ENCODE results near the gene NKAIN2. TPM values are rescaled to one million over a fixed set of nuclear protein-coding genes. Genes with fewer than 3 reads are reported as not detected.
"Not testable (repeated sequence)": the region's sequence is repeated elsewhere in the genome, so short reads cannot be mapped to it uniquely, and the experiment has no call there.

Gene NKAIN2
- total and polyA plus RNA-seq, 5 donors from 2014 or later: not detected

GRCh38 chr6:124285146-124285545 lies 481.5 kb downstream of the NKAIN2 start:
- no peak overlapping the region for H3K27ac Mint-ChIP-seq
- H3K27ac ChIP-seq (ENCODE audit: insufficient read depth, low read length, poor library complexity, severe bottlenecking): no peak overlapping the region
- no peaks in the 10 kb centered on the region for H3K4me1 ChIP-seq (ENCODE audit: control insufficient read depth, insufficient read depth, low read length, poor library complexity, severe bottlenecking)
- H3K9me3 ChIP-seq (ENCODE audit: control insufficient read depth in 2 of 2, low read length in 2 of 2): peaks cover 0 to 2% of the 10 kb centered on the region in 2 experiments
- ATAC-seq (ENCODE audit: low read depth in 2 of 2): no peak
- H3K9me3 Mint-ChIP-seq: peaks cover 0 to 11% (median 2%) of the 10 kb centered on the region in 7 donors
- no peaks in the 10 kb centered on the region for H3K36me3 ChIP-seq (ENCODE audit: control insufficient read depth, insufficient read depth, low read length)
- H3K36me3 Mint-ChIP-seq: no peaks in the 10 kb centered on the region
- no peak for DNase-seq
- no peaks in the 10 kb centered on the region for H3K4me1 Mint-ChIP-seq
- H3K4me3 Mint-ChIP-seq: no peak overlapping the region
- no peaks in the 10 kb centered on the region for H3K27me3 Mint-ChIP-seq
- H3K4me3 ChIP-seq (ENCODE audit: low read depth, low read length): no peak overlapping the region
- no peaks in the 10 kb centered on the region for H3K27me3 ChIP-seq (ENCODE audit: control insufficient read depth, insufficient read depth, low read length)

- Histone ChIP-seq H3K4me3 (ENCODE audit: low read depth, low read length) (no peak overlapping the region), H3K9me3 (ENCODE audit: control insufficient read depth in 2 of 2, low read length in 2 of 2) (no peaks in the 10 kb centered on the region), H3K36me3 (ENCODE audit: control insufficient read depth, insufficient read depth, low read length) (no peaks in the 10 kb centered on the region), H3K27ac (ENCODE audit: insufficient read depth, low read length, poor library complexity, severe bottlenecking) (no peak overlapping the region), H3K4me1 (ENCODE audit: control insufficient read depth, insufficient read depth, low read length, poor library complexity, severe bottlenecking) (no peaks in the 10 kb centered on the region), H3K27me3 (ENCODE audit: control insufficient read depth, insufficient read depth, low read length) (no peaks in the 10 kb centered on the region)
- H3K36me3 Mint-ChIP-seq: no peaks in the 10 kb centered on the region
- no peak overlapping the region for H3K4me3 Mint-ChIP-seq
- ATAC-seq (ENCODE audit: low read depth in 2 of 2) (no peak), DNase-seq (no peak)
- no peaks in the 10 kb centered on the region for H3K4me1 Mint-ChIP-seq
- no peaks in the 10 kb centered on the region for H3K27me3 Mint-ChIP-seq
- H3K9me3 Mint-ChIP-seq: peaks cover 0 to 9% (median 4%) of the 10 kb centered on the region in 7 donors
- no peak overlapping the region for H3K27ac Mint-ChIP-seq
These were observed 491.0 kb downstream of the NKAIN2 start for GRCh38 chr6:124294574-124295200.

GRCh38 chr6:124297507-124297906 lies 493.8 kb downstream of the NKAIN2 start:
- H3K4me3 ChIP-seq (ENCODE audit: low read depth, low read length): no peak overlapping the region
- no peaks in the 10 kb centered on the region for H3K36me3 Mint-ChIP-seq
- no peaks in the 10 kb centered on the region for H3K36me3 ChIP-seq (ENCODE audit: control insufficient read depth, insufficient read depth, low read length)
- H3K27me3 Mint-ChIP-seq: no peaks in the 10 kb centered on the region
- no peaks in the 10 kb centered on the region for H3K27me3 ChIP-seq (ENCODE audit: control insufficient read depth, insufficient read depth, low read length)
- no peak overlapping the region for H3K27ac ChIP-seq (ENCODE audit: insufficient read depth, low read length, poor library complexity, severe bottlenecking)
- no peaks in the 10 kb centered on the region for H3K4me1 ChIP-seq (ENCODE audit: control insufficient read depth, insufficient read depth, low read length, poor library complexity, severe bottlenecking)
- peaks cover 0 to 9% (median 3%) of the 10 kb centered on the region in 7 donors for H3K9me3 Mint-ChIP-seq
- H3K27ac Mint-ChIP-seq: no peak overlapping the region
- no peaks in the 10 kb centered on the region for H3K4me1 Mint-ChIP-seq
- DNase-seq (no peak), ATAC-seq (ENCODE audit: low read depth in 2 of 2) (no peak)
- no peaks in the 10 kb centered on the region for H3K9me3 ChIP-seq (ENCODE audit: control insufficient read depth in 2 of 2, low read length in 2 of 2)
- no peak overlapping the region for H3K4me3 Mint-ChIP-seq

GRCh38 chr6:124298730-124299129 lies 495.1 kb downstream of the NKAIN2 start:
- no peaks in the 10 kb centered on the region for H3K36me3 Mint-ChIP-seq
- no peaks in the 10 kb centered on the region for H3K9me3 ChIP-seq (ENCODE audit: control insufficient read depth in 2 of 2, low read length in 2 of 2)
- H3K27me3 ChIP-seq (ENCODE audit: control insufficient read depth, insufficient read depth, low read length): no peaks in the 10 kb centered on the region
- H3K27ac Mint-ChIP-seq: no peak overlapping the region
- no peak overlapping the region for H3K4me3 ChIP-seq (ENCODE audit: low read depth, low read length)
- H3K4me1 Mint-ChIP-seq: no peaks in the 10 kb centered on the region
- no peak overlapping the region for H3K27ac ChIP-seq (ENCODE audit: insufficient read depth, low read length, poor library complexity, severe bottlenecking)
- H3K9me3 Mint-ChIP-seq: peaks cover 0 to 15% (median 7%) of the 10 kb centered on the region in 7 donors
- no peak overlapping the region for H3K4me3 Mint-ChIP-seq
- ATAC-seq (ENCODE audit: low read depth in 2 of 2) (no peak), DNase-seq (no peak)
- no peaks in the 10 kb centered on the region for H3K36me3 ChIP-seq (ENCODE audit: control insufficient read depth, insufficient read depth, low read length)
- H3K4me1 ChIP-seq (ENCODE audit: control insufficient read depth, insufficient read depth, low read length, poor library complexity, severe bottlenecking): no peaks in the 10 kb centered on the region
- H3K27me3 Mint-ChIP-seq: no peaks in the 10 kb centered on the region

GRCh38 chr6:124300907-124301306 lies 497.2 kb downstream of the NKAIN2 start:
- not testable (repeated sequence) for H3K9me3 ChIP-seq (ENCODE audit: control insufficient read depth in 2 of 2, low read length in 2 of 2); H3K4me1 ChIP-seq (ENCODE audit: control insufficient read depth, insufficient read depth, low read length, poor library complexity, severe bottlenecking); H3K4me1 Mint-ChIP-seq; H3K27me3 ChIP-seq (ENCODE audit: control insufficient read depth, insufficient read depth, low read length); H3K36me3 Mint-ChIP-seq; H3K27me3 Mint-ChIP-seq; ATAC-seq (ENCODE audit: low read depth in 2 of 2); H3K27ac Mint-ChIP-seq; H3K4me3 ChIP-seq (ENCODE audit: low read depth, low read length); DNase-seq; H3K4me3 Mint-ChIP-seq; H3K27ac ChIP-seq (ENCODE audit: insufficient read depth, low read length, poor library complexity, severe bottlenecking); H3K36me3 ChIP-seq (ENCODE audit: control insufficient read depth, insufficient read depth, low read length)
- peaks cover 0 to 12% (median 8%) of the 10 kb centered on the region in 7 donors for H3K9me3 Mint-ChIP-seq

- Histone ChIP-seq H3K9me3 (ENCODE audit: control insufficient read depth in 2 of 2, low read length in 2 of 2) (no peaks in the 10 kb centered on the region), H3K27me3 (ENCODE audit: control insufficient read depth, insufficient read depth, low read length) (no peaks in the 10 kb centered on the region), H3K4me1 (ENCODE audit: control insufficient read depth, insufficient read depth, low read length, poor library complexity, severe bottlenecking) (no peaks in the 10 kb centered on the region), H3K4me3 (ENCODE audit: low read depth, low read length) (no peak overlapping the region), H3K36me3 (ENCODE audit: control insufficient read depth, insufficient read depth, low read length) (no peaks in the 10 kb centered on the region), H3K27ac (ENCODE audit: insufficient read depth, low read length, poor library complexity, severe bottlenecking) (no peak overlapping the region)
- no peak for DNase-seq
- no peaks in the 10 kb centered on the region for H3K36me3 Mint-ChIP-seq
- H3K4me1 Mint-ChIP-seq: no peaks in the 10 kb centered on the region
- H3K27ac Mint-ChIP-seq: no peak overlapping the region
- H3K27me3 Mint-ChIP-seq: no peaks in the 10 kb centered on the region
- H3K4me3 Mint-ChIP-seq: no peak overlapping the region
- peaks cover 0 to 12% (median 6%) of the 10 kb centered on the region in 7 donors for H3K9me3 Mint-ChIP-seq
- ATAC-seq (ENCODE audit: low read depth in 2 of 2): no peak
These were observed 500.3 kb downstream of the NKAIN2 start for GRCh38 chr6:124303971-124304370.

GRCh38 chr6:124310139-124310538 lies 506.5 kb downstream of the NKAIN2 start:
- peaks cover 0 to 8% (median 4%) of the 10 kb centered on the region in 7 donors for H3K9me3 Mint-ChIP-seq
- Histone ChIP-seq H3K27me3 (ENCODE audit: control insufficient read depth, insufficient read depth, low read length) (no peaks in the 10 kb centered on the region), H3K36me3 (ENCODE audit: control insufficient read depth, insufficient read depth, low read length) (no peaks in the 10 kb centered on the region), H3K9me3 (ENCODE audit: control insufficient read depth in 2 of 2, low read length in 2 of 2) (no peaks in the 10 kb centered on the region), H3K4me1 (ENCODE audit: control insufficient read depth, insufficient read depth, low read length, poor library complexity, severe bottlenecking) (no peaks in the 10 kb centered on the region), H3K4me3 (ENCODE audit: low read depth, low read length) (no peak overlapping the region), H3K27ac (ENCODE audit: insufficient read depth, low read length, poor library complexity, severe bottlenecking) (no peak overlapping the region)
- H3K4me1 Mint-ChIP-seq: no peaks in the 10 kb centered on the region
- ATAC-seq (ENCODE audit: low read depth in 2 of 2): no peak
- no peaks in the 10 kb centered on the region for H3K36me3 Mint-ChIP-seq
- no peaks in the 10 kb centered on the region for H3K27me3 Mint-ChIP-seq
- no peak for DNase-seq
- no peak overlapping the region for H3K4me3 Mint-ChIP-seq
- no peak overlapping the region for H3K27ac Mint-ChIP-seq

- Histone ChIP-seq H3K36me3 (ENCODE audit: control insufficient read depth, insufficient read depth, low read length) (no peaks in the 10 kb centered on the region), H3K27me3 (ENCODE audit: control insufficient read depth, insufficient read depth, low read length) (no peaks in the 10 kb centered on the region), H3K4me3 (ENCODE audit: low read depth, low read length) (no peak overlapping the region), H3K4me1 (ENCODE audit: control insufficient read depth, insufficient read depth, low read length, poor library complexity, severe bottlenecking) (no peaks in the 10 kb centered on the region), H3K9me3 (ENCODE audit: control insufficient read depth in 2 of 2, low read length in 2 of 2) (no peaks in the 10 kb centered on the region), H3K27ac (ENCODE audit: insufficient read depth, low read length, poor library complexity, severe bottlenecking) (no peak overlapping the region)
- ATAC-seq (ENCODE audit: low read depth in 2 of 2) (no peak), DNase-seq (no peak)
- no peaks in the 10 kb centered on the region for H3K27me3 Mint-ChIP-seq
- no peak overlapping the region for H3K27ac Mint-ChIP-seq
- H3K4me3 Mint-ChIP-seq: no peak overlapping the region
- H3K4me1 Mint-ChIP-seq: no peaks in the 10 kb centered on the region
- H3K36me3 Mint-ChIP-seq: no peaks in the 10 kb centered on the region
- peaks cover 0 to 3% (median 0%) of the 10 kb centered on the region in 7 donors for H3K9me3 Mint-ChIP-seq
These were observed 515.7 kb downstream of the NKAIN2 start for GRCh38 chr6:124319410-124319809.

Measured in CD4-positive, CD25-positive, alpha-beta regulatory T cell (primary cell).